HEK293 (cell line): ENCODE data around the gene RCAN2.

Experiments used
- CTCF ChIA-PET: fragments of 350-600 bp; formaldehyde crosslinking; extraction: SDS; loops from one replicate; lab custom pipeline; 2021; ENCODE audit warnings: antibody characterized with exemption; lab: Yijun Ruan, JAX
- POLR2A ChIA-PET: fragments of 300-600 bp; formaldehyde crosslinking; extraction: SDS; loops from one replicate; lab custom pipeline; 2020; ENCODE audit warnings: antibody characterized with exemption, inconsistent platforms; lab: Yijun Ruan, JAX
- H3K27ac ChIP-seq: fragments of 200-500 bp; sonication (Bioruptor generic); 2 replicates; pipeline ENCODE4 v1.5.1; 2014; ENCODE audit warnings: low read depth, low read length, control low read depth, inconsistent platforms; ENCODE audit errors: extremely low read depth
- H3K36me3 ChIP-seq, 2 experiments: fragments of 200-500 bp in 1 of 2; sonication (Bioruptor generic) in 1 of 2; 1 replicate in 1 of 2; 2 replicates in 1 of 2; pipeline ENCODE4 v1.5.1; 2014 to 2017; ENCODE audit warnings: inconsistent platforms in 2 of 2, low read length in 2 of 2; ENCODE audit not compliant: control insufficient read depth in 2 of 2, insufficient read depth in 1 of 2
- H3K4me1 ChIP-seq: fragments of 200-500 bp; sonication (Bioruptor generic); 2 replicates; pipeline ENCODE4 v1.5.1; 2014; ENCODE audit warnings: mild to moderate bottlenecking, low read length, inconsistent platforms; ENCODE audit not compliant: control insufficient read depth, insufficient read depth
- H3K4me3 ChIP-seq: 2 replicates; pipeline ENCODE4 v1.5.1; 2011; ENCODE audit warnings: low read depth, mild to moderate bottlenecking, control low read depth, low read length, moderate library complexity
- H3K9me3 ChIP-seq: fragments of 200-500 bp; sonication (Bioruptor generic); 2 replicates; pipeline ENCODE4 v1.5.1; 2014; ENCODE audit warnings: low read depth, low read length, inconsistent platforms; ENCODE audit not compliant: control insufficient read depth, insufficient read depth
- GLIS1 ChIP-seq: fragments of 450-650 bp; formaldehyde crosslinking; IDR thresholded peaks from 2 replicates; pipeline ENCODE4 v1.5.1; 2016; ENCODE audit warnings: missing biosample characterization, missing genetic modification characterization
- HOXC10 ChIP-seq: sonication (generic); formaldehyde crosslinking; IDR thresholded peaks from 2 replicates; pipeline ENCODE4 v1.8.1; 2023; ENCODE audit warnings: mild to moderate bottlenecking, missing genetic modification reagents
- IKZF3 ChIP-seq: fragments of 450-650 bp; IDR thresholded peaks from 2 replicates; pipeline ENCODE4 v1.5.0; 2018; ENCODE audit warnings: missing biosample characterization, mild to moderate bottlenecking, missing genetic modification characterization, moderate library complexity
- KLF8 ChIP-seq: fragments of 450-650 bp; formaldehyde crosslinking; IDR thresholded peaks from 2 replicates; pipeline ENCODE4 v1.5.1; 2016; ENCODE audit warnings: missing biosample characterization, missing genetic modification characterization
- KLF9 ChIP-seq: fragments of 450-650 bp; formaldehyde crosslinking; IDR thresholded peaks from 2 replicates; pipeline ENCODE4 v1.5.1; 2016; ENCODE audit warnings: missing biosample characterization, missing genetic modification characterization, low read depth
- SP2 ChIP-seq: fragments of 450-650 bp; formaldehyde crosslinking; IDR thresholded peaks from 2 replicates; pipeline ENCODE4 v1.5.1; 2016; ENCODE audit warnings: missing biosample characterization, missing genetic modification characterization
- SP3 ChIP-seq: fragments of 450-650 bp; formaldehyde crosslinking; IDR thresholded peaks from 2 replicates; pipeline ENCODE4 v1.5.1; 2016; ENCODE audit warnings: missing biosample characterization, missing genetic modification characterization
- ZBTB21 ChIP-seq: fragments of 450-650 bp; formaldehyde crosslinking; IDR thresholded peaks from 2 replicates; pipeline ENCODE4 v1.5.1; 2017; ENCODE audit warnings: missing biosample characterization, missing genetic modification characterization
- ZBTB26 ChIP-seq: fragments of 450-650 bp; formaldehyde crosslinking; optimal IDR thresholded peaks from 2 replicates; pipeline ENCODE3; 2016; ENCODE audit warnings: missing biosample characterization, mild to moderate bottlenecking, missing genetic modification characterization
- ZEB2 ChIP-seq: fragments of 450-650 bp; formaldehyde crosslinking; IDR thresholded peaks from 2 replicates; pipeline ENCODE4 v1.5.1; 2016; ENCODE audit warnings: missing biosample characterization, missing genetic modification characterization
- ZNF18 ChIP-seq: fragments of 450-650 bp; formaldehyde crosslinking; IDR thresholded peaks from 2 replicates; pipeline ENCODE4 v1.5.1; 2016; ENCODE audit warnings: missing biosample characterization, missing genetic modification characterization
- ZNF2 ChIP-seq: fragments of 450-650 bp; formaldehyde crosslinking; IDR thresholded peaks from 2 replicates; pipeline ENCODE4 v1.5.1; 2016; ENCODE audit warnings: missing biosample characterization, missing genetic modification characterization
- ZNF341 ChIP-seq: fragments of 450-650 bp; formaldehyde crosslinking; IDR thresholded peaks from 2 replicates; pipeline ENCODE4; 2016; ENCODE audit warnings: low read depth, missing biosample characterization, missing genetic modification characterization
- ZNF433 ChIP-seq: fragments of 450-650 bp; formaldehyde crosslinking; IDR thresholded peaks from 2 replicates; pipeline ENCODE4 v1.5.1; 2016; ENCODE audit warnings: missing biosample characterization, missing genetic modification characterization, low read depth
- ZNF558 ChIP-seq: fragments of 450-650 bp; formaldehyde crosslinking; IDR thresholded peaks from 2 replicates; pipeline ENCODE4 v1.5.1; 2016; ENCODE audit warnings: missing biosample characterization, missing genetic modification characterization
- ZSCAN30 ChIP-seq: fragments of 450-650 bp; IDR thresholded peaks from 2 replicates; pipeline ENCODE4 v1.5.1; 2018; ENCODE audit warnings: missing biosample characterization, mild to moderate bottlenecking, missing genetic modification characterization, moderate library complexity
- TF ChIP-seq, protein P1 (sequence below): fragments of 450-650 bp; formaldehyde crosslinking; IDR thresholded peaks from 2 replicates; pipeline ENCODE4 v1.5.1; 2017; ENCODE audit warnings: missing biosample characterization, missing genetic modification characterization
- TF ChIP-seq, protein P2 (sequence below): fragments of 450-650 bp; formaldehyde crosslinking; IDR thresholded peaks from 2 replicates; pipeline ENCODE4 v1.5.1; 2016; ENCODE audit warnings: missing biosample characterization, missing genetic modification characterization
- TF ChIP-seq, protein P3 (sequence below): fragments of 450-650 bp; formaldehyde crosslinking; IDR thresholded peaks from 2 replicates; pipeline ENCODE4 v1.5.1; 2016; ENCODE audit warnings: missing biosample characterization, missing genetic modification characterization

RCAN2 gene

GRCh38 chr6:46491201-46491627 is at the start of gene RCAN2:
Gene RCAN2, minus strand, starts transcription at chr6:46491449.
- POLR2A ChIA-PET, result interaction anchor here (0.9 to 1.2 kb wide), 2 partner anchors 17 to 22 kb away, joined by 3 to 4 read pairs; no protein-coding TSS in a partner anchor
- H3K9me3 ChIP-seq, result no peaks in the 10 kb centered on the region
- peak within 1 kb of the TSS; percentile 68; the same call in 1 of the 2 replicates for H3K27ac ChIP-seq
- CTCF ChIA-PET, result interaction anchor here (0.6 to 1.8 kb wide), 17 partner anchors 9 to 471 kb away, joined by 3 to 16 read pairs (median 4); no protein-coding TSS in a partner anchor
- no peaks in the 10 kb centered on the region for H3K36me3 ChIP-seq
- TF ChIP-seq, protein P1, sequence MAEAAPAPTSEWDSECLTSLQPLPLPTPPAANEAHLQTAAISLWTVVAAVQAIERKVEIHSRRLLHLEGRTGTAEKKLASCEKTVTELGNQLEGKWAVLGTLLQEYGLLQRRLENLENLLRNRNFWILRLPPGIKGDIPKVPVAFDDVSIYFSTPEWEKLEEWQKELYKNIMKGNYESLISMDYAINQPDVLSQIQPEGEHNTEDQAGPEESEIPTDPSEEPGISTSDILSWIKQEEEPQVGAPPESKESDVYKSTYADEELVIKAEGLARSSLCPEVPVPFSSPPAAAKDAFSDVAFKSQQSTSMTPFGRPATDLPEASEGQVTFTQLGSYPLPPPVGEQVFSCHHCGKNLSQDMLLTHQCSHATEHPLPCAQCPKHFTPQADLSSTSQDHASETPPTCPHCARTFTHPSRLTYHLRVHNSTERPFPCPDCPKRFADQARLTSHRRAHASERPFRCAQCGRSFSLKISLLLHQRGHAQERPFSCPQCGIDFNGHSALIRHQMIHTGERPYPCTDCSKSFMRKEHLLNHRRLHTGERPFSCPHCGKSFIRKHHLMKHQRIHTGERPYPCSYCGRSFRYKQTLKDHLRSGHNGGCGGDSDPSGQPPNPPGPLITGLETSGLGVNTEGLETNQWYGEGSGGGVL (tag by site-specific recombination), result peak; percentile 60; the same call in 1 of the 2 replicates
- 0 out of 2 replicates have a peak, but pooled peaks have one; percentile 73 for TF ChIP-seq HOXC10
- TF ChIP-seq GLIS1, result peak; percentile 20; the same call in 1 of the 2 replicates
- TF ChIP-seq ZNF341 (tag by site-specific recombination), result peak; percentile 86
- no peak for TF ChIP-seq ZNF18 (tag by site-specific recombination)
- TF ChIP-seq KLF9 (tag by site-specific recombination), result peak; percentile 53
- TF ChIP-seq SP2 (tag by site-specific recombination), result peak; percentile 70
- TF ChIP-seq, protein P2, sequence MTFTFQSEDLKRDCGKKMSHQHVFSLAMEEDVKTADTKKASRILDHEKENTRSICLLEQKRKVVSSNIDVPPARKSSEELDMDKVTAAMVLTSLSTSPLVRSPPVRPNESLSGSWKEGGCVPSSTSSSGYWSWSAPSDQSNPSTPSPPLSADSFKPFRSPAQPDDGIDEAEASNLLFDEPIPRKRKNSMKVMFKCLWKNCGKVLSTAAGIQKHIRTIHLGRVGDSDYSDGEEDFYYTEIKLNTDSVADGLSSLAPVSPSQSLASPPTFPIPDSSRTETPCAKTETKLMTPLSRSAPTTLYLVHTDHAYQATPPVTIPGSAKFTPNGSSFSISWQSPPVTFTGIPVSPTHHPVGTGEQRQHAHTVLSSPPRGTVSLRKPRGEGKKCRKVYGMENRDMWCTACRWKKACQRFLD, result no peak
- TF ChIP-seq IKZF3 (tag by site-specific recombination), result 0 out of 2 replicates have a peak, but pooled peaks have one; percentile 11
- no peak for TF ChIP-seq ZNF558 (tag by site-specific recombination)
- TF ChIP-seq, protein P3, sequence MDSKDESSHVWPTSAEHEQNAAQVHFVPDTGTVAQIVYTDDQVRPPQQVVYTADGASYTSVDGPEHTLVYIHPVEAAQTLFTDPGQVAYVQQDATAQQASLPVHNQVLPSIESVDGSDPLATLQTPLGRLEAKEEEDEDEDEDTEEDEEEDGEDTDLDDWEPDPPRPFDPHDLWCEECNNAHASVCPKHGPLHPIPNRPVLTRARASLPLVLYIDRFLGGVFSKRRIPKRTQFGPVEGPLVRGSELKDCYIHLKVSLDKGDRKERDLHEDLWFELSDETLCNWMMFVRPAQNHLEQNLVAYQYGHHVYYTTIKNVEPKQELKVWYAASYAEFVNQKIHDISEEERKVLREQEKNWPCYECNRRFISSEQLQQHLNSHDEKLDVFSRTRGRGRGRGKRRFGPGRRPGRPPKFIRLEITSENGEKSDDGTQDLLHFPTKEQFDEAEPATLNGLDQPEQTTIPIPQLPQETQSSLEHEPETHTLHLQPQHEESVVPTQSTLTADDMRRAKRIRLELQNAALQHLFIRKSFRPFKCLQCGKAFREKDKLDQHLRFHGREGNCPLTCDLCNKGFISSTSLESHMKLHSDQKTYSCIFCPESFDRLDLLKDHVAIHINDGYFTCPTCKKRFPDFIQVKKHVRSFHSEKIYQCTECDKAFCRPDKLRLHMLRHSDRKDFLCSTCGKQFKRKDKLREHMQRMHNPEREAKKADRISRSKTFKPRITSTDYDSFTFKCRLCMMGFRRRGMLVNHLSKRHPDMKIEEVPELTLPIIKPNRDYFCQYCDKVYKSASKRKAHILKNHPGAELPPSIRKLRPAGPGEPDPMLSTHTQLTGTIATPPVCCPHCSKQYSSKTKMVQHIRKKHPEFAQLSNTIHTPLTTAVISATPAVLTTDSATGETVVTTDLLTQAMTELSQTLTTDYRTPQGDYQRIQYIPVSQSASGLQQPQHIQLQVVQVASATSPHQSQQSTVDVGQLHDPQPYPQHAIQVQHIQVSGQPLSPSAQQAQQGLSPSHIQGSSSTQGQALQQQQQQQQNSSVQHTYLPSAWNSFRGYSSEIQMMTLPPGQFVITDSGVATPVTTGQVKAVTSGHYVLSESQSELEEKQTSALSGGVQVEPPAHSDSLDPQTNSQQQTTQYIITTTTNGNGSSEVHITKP (tag by site-specific recombination), result 0 out of 2 replicates have a peak, but pooled peaks have one; percentile 47
- peak; percentile 41; the same call in 1 of the 2 replicates for TF ChIP-seq ZEB2
- TF ChIP-seq SP3 (tag by site-specific recombination), result peak; percentile 57
- peak; percentile 61 for TF ChIP-seq ZBTB26 (tag by site-specific recombination)
- TF ChIP-seq ZSCAN30, result no peak
- no peak for TF ChIP-seq ZBTB21
- 0 out of 2 replicates have a peak, but pooled peaks have one; percentile 39 for TF ChIP-seq KLF8 (tag by site-specific recombination)
- TF ChIP-seq ZNF2 (tag by site-specific recombination), result no peak
- no peak for TF ChIP-seq ZNF433
- peak within 1 kb of the TSS; percentile 68 for H3K4me3 ChIP-seq
- 0 out of 2 replicates have a peak, but pooled peaks cover 3% of the 10 kb centered on the region for H3K4me1 ChIP-seq
